ENCODE measurements around the gene TNNI2. TPM values are rescaled to one million over a fixed set of nuclear protein-coding genes. Genes with fewer than 3 reads are reported as not detected.

Gene TNNI2
- total and polyA plus RNA-seq, 5 donors from 2014 or later, result not detected

DNA sequence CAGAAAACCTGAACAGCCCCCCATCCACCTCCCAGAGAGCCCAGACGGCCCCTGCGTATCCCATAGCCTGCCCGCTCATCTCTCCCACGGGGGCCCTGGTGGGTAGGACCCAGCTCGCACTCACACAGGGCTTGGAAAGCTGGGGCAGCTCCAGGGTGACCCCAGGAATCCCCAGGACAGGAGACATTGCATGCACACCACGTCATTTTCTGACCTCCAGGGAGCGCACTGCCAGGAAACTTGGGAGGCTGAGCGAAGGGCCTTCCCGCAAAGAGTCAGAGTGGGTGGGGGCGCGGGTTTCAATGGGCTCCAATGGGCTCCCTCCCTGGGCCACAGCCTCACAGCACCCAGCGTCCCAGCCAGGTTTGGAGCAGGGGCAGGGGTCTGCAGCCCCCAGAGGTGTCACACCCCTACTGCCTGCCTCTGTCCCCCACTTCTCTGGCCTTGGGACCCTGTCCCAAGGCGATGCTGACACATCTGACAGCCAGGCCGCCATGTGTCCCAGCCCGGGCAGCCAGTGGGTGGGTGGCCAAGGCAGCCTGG is 12.2 kb upstream of the TNNI2 start:
- no peaks in the 10 kb centered on the region for H3K27me3 ChIP-seq (ENCODE audit: control insufficient read depth, insufficient read depth, low read length)
- H3K27ac Mint-ChIP-seq, result no peak overlapping the region
- DNase-seq (no peak), ATAC-seq (ENCODE audit: low read depth in 2 of 2) (no peak)
- peaks cover 11% of the 10 kb centered on the region for H3K27me3 Mint-ChIP-seq
- no peaks in the 10 kb centered on the region for H3K9me3 ChIP-seq (ENCODE audit: control insufficient read depth in 2 of 2, low read length in 2 of 2)
- H3K4me1 ChIP-seq (ENCODE audit: control insufficient read depth, insufficient read depth, low read length, poor library complexity, severe bottlenecking), result no peaks in the 10 kb centered on the region
- H3K4me1 Mint-ChIP-seq, result no peaks in the 10 kb centered on the region
- no peaks in the 10 kb centered on the region for H3K36me3 Mint-ChIP-seq
- no peak overlapping the region for H3K4me3 ChIP-seq (ENCODE audit: low read depth, low read length)
- H3K27ac ChIP-seq (ENCODE audit: insufficient read depth, low read length, poor library complexity, severe bottlenecking), result no peak overlapping the region
- no peaks in the 10 kb centered on the region for H3K9me3 Mint-ChIP-seq
- no peak overlapping the region for H3K4me3 Mint-ChIP-seq
- H3K36me3 ChIP-seq (ENCODE audit: control insufficient read depth, insufficient read depth, low read length), result no peaks in the 10 kb centered on the region

DNA sequence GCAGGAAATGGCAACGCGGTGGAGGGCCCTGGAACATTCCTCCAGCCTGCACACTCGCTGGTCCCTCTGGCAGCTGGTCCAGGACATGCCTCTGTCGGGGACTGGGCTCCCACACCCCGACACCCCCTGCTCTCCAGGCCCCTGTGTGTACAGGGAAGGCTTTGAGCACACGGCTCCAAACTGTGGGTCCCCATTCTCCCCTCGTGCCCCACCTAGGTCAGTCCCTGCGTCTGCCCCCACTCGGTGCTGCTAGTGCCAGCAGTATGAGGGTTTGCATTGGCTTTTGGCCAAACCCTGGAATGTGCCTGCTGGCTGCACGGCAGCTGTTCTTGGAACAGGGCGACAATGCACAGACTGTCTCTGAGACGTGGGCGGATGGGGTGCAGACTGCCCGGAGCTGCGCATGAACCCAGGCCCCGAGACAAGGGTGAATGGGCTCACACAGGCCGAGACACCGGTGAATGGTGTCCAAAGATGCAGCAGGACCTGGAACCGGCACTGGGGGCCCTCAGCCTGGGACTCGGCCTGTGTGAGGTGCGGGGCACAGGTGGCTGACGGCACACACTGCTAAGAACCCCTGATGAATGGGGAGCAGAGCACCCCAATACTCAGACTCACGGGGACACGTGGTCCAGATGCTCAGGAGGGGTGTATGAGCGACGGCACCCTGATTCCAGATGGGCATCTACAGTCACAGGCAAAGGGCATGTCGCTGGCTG is 11.5 kb upstream of the TNNI2 start:
- no peaks in the 10 kb centered on the region for H3K27me3 ChIP-seq (ENCODE audit: control insufficient read depth, insufficient read depth, low read length)
- no peaks in the 10 kb centered on the region for H3K9me3 Mint-ChIP-seq
- no peak overlapping the region for H3K27ac ChIP-seq (ENCODE audit: insufficient read depth, low read length, poor library complexity, severe bottlenecking)
- no peak overlapping the region for H3K4me3 ChIP-seq (ENCODE audit: low read depth, low read length)
- H3K27ac Mint-ChIP-seq, result peak overlapping the region in 1 of 3 donors; percentile 41
- no peak overlapping the region for H3K4me3 Mint-ChIP-seq
- ATAC-seq (ENCODE audit: low read depth in 2 of 2) (no peak), DNase-seq (no peak)
- peaks cover 0 to 2% (median 0%) of the 10 kb centered on the region in 4 donors for H3K4me1 Mint-ChIP-seq
- no peaks in the 10 kb centered on the region for H3K36me3 ChIP-seq (ENCODE audit: control insufficient read depth, insufficient read depth, low read length)
- H3K4me1 ChIP-seq (ENCODE audit: control insufficient read depth, insufficient read depth, low read length, poor library complexity, severe bottlenecking), result no peaks in the 10 kb centered on the region
- no peaks in the 10 kb centered on the region for H3K9me3 ChIP-seq (ENCODE audit: control insufficient read depth in 2 of 2, low read length in 2 of 2)
- peaks cover 9% of the 10 kb centered on the region for H3K27me3 Mint-ChIP-seq
- no peaks in the 10 kb centered on the region for H3K36me3 Mint-ChIP-seq

DNA sequence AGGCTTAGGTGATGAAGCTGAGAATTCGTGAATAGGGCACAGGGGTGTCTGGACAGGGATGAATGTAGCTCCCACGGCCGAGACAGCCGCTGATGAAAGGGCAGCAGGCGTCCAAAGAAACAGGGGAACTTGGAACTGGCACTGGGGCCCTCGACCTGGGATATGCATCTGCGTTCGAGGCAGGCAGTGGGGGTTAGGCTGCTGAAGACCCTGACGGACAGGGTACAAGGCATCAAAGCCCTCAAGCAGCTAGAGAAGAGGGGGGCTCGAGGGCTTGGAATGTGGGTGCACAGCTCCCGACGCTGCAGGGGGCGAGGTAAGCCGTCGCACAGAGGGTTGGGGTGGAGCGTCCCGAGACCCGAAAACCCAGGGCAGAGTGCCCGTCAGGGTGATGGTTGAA is 10.8 kb upstream of the TNNI2 start:
- peaks cover 5% of the 10 kb centered on the region for H3K4me1 ChIP-seq (ENCODE audit: control insufficient read depth, insufficient read depth, low read length, poor library complexity, severe bottlenecking)
- DNase-seq, result no peak
- no peak overlapping the region for H3K4me3 ChIP-seq (ENCODE audit: low read depth, low read length)
- Mint-ChIP-seq H3K9me3 (no peaks in the 10 kb centered on the region), H3K27me3 (peaks cover 9% of the 10 kb centered on the region), H3K4me1 (peaks cover 0 to 2% (median 0%) of the 10 kb centered on the region in 4 donors), H3K36me3 (no peaks in the 10 kb centered on the region), H3K27ac (peak overlapping the region in 1 of 3 donors; percentile 41), H3K4me3 (peak overlapping the region in 1 of 4 donors; percentile 24)
- H3K36me3 ChIP-seq (ENCODE audit: control insufficient read depth, insufficient read depth, low read length), result no peaks in the 10 kb centered on the region
- H3K27me3 ChIP-seq (ENCODE audit: control insufficient read depth, insufficient read depth, low read length), result no peaks in the 10 kb centered on the region
- no peak for ATAC-seq (ENCODE audit: low read depth in 2 of 2)
- H3K27ac ChIP-seq (ENCODE audit: insufficient read depth, low read length, poor library complexity, severe bottlenecking), result no peak overlapping the region
- H3K9me3 ChIP-seq (ENCODE audit: control insufficient read depth in 2 of 2, low read length in 2 of 2), result no peaks in the 10 kb centered on the region

DNA sequence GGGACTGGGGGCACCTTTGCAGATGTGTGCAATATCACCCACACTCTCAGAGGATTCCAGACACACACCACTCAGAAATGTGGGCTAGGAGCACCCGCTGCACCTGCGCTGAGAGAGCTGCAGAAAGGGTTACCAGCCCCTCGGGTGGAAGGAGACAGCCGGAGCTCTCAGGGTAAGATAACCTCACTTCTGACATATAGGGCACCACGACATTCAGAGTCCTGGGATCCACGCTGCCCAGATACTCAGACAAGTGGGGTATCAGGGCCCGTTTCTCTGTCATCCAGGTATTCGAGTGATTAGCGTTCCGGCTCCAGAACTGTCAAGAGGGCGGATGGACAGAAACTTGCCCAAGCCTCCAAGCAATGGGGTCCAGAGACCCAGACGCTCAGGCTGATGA is 10.2 kb upstream of the TNNI2 start:
- Histone ChIP-seq H3K9me3 (ENCODE audit: control insufficient read depth in 2 of 2, low read length in 2 of 2) (no peaks in the 10 kb centered on the region), H3K36me3 (ENCODE audit: control insufficient read depth, insufficient read depth, low read length) (no peaks in the 10 kb centered on the region), H3K4me3 (ENCODE audit: low read depth, low read length) (no peak overlapping the region), H3K27me3 (ENCODE audit: control insufficient read depth, insufficient read depth, low read length) (no peaks in the 10 kb centered on the region), H3K27ac (ENCODE audit: insufficient read depth, low read length, poor library complexity, severe bottlenecking) (no peak overlapping the region), H3K4me1 (ENCODE audit: control insufficient read depth, insufficient read depth, low read length, poor library complexity, severe bottlenecking) (peaks cover 5% of the 10 kb centered on the region)
- no peaks in the 10 kb centered on the region for H3K9me3 Mint-ChIP-seq
- peaks cover 9% of the 10 kb centered on the region for H3K27me3 Mint-ChIP-seq
- H3K27ac Mint-ChIP-seq, result no peak overlapping the region
- DNase-seq, result no peak
- H3K4me3 Mint-ChIP-seq, result no peak overlapping the region
- no peaks in the 10 kb centered on the region for H3K36me3 Mint-ChIP-seq
- no peak for ATAC-seq (ENCODE audit: low read depth in 2 of 2)
- H3K4me1 Mint-ChIP-seq, result peaks cover 0 to 2% (median 0%) of the 10 kb centered on the region in 4 donors

DNA sequence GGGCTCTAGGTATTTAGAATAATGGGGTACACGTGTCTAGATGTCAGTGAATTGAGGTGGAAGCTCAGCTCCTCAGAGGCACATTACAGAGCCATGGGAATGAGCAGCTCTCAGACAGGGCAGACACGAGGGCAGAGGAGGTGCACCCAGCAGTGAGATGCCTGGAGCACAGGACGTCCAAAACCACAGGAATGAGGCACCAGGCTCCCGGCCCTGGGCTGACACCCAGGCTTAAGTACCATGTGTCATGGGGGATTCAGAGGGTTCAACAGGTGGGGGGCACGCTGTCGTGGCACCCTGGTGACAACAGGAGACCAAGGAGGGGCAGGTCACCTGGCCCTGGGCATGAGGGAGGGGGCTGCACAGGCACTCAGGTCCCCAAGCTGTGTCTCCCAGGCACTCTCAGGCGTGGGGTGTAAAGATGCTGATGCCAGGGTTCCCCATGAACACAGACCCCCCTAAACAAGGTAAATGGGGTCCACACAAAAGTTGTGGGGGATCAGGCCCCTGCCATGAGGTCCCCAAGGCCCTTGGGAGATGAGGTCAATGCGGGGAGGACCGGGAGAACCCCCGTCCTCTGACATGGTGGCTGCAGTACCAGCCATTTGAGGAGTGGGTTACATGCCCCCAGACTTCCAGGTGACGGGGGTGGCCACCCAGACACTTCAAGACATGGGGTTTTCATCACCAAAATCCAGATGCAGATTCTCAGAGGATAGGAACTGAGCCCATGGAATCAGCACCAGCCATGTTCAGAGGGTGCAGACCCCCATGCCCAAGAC is 9.6 kb upstream of the TNNI2 start:
- Histone ChIP-seq H3K9me3 (ENCODE audit: control insufficient read depth in 2 of 2, low read length in 2 of 2) (no peaks in the 10 kb centered on the region), H3K4me1 (ENCODE audit: control insufficient read depth, insufficient read depth, low read length, poor library complexity, severe bottlenecking) (peaks cover 5% of the 10 kb centered on the region), H3K4me3 (ENCODE audit: low read depth, low read length) (no peak overlapping the region), H3K36me3 (ENCODE audit: control insufficient read depth, insufficient read depth, low read length) (no peaks in the 10 kb centered on the region), H3K27ac (ENCODE audit: insufficient read depth, low read length, poor library complexity, severe bottlenecking) (no peak overlapping the region), H3K27me3 (ENCODE audit: control insufficient read depth, insufficient read depth, low read length) (no peaks in the 10 kb centered on the region)
- H3K9me3 Mint-ChIP-seq, result no peaks in the 10 kb centered on the region
- no peak overlapping the region for H3K27ac Mint-ChIP-seq
- peaks cover 0 to 2% (median 0%) of the 10 kb centered on the region in 4 donors for H3K4me1 Mint-ChIP-seq
- no peaks in the 10 kb centered on the region for H3K36me3 Mint-ChIP-seq
- peaks cover 5% of the 10 kb centered on the region for H3K27me3 Mint-ChIP-seq
- DNase-seq (no peak), ATAC-seq (ENCODE audit: low read depth in 2 of 2) (no peak)
- no peak overlapping the region for H3K4me3 Mint-ChIP-seq

DNA sequence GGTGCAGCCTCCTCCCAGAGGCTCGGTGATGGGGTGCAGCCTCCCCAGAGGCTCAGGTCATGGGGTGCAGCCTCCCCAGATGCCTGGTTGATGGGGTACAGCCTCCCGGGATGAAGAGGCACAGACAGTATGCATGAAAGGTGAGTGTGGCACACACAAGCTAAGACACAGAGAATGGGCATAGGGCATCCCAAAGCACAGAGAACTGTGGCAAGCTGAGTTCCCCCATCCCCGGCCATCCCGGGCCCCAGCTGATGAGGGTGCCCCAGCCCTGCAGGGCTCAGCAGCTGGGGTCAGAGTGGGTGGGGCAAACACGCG is 8.8 kb upstream of the TNNI2 start:
- Mint-ChIP-seq H3K36me3 (no peaks in the 10 kb centered on the region), H3K27me3 (peaks cover 5% of the 10 kb centered on the region), H3K9me3 (no peaks in the 10 kb centered on the region), H3K27ac (no peak overlapping the region), H3K4me3 (no peak overlapping the region), H3K4me1 (peaks cover 0 to 2% (median 0%) of the 10 kb centered on the region in 4 donors)
- Histone ChIP-seq H3K36me3 (ENCODE audit: control insufficient read depth, insufficient read depth, low read length) (no peaks in the 10 kb centered on the region), H3K4me3 (ENCODE audit: low read depth, low read length) (no peak overlapping the region), H3K27ac (ENCODE audit: insufficient read depth, low read length, poor library complexity, severe bottlenecking) (no peak overlapping the region), H3K4me1 (ENCODE audit: control insufficient read depth, insufficient read depth, low read length, poor library complexity, severe bottlenecking) (peaks cover 5% of the 10 kb centered on the region), H3K9me3 (ENCODE audit: control insufficient read depth in 2 of 2, low read length in 2 of 2) (no peaks in the 10 kb centered on the region), H3K27me3 (ENCODE audit: control insufficient read depth, insufficient read depth, low read length) (no peaks in the 10 kb centered on the region)
- ATAC-seq (ENCODE audit: low read depth in 2 of 2) (no peak), DNase-seq (no peak)

DNA sequence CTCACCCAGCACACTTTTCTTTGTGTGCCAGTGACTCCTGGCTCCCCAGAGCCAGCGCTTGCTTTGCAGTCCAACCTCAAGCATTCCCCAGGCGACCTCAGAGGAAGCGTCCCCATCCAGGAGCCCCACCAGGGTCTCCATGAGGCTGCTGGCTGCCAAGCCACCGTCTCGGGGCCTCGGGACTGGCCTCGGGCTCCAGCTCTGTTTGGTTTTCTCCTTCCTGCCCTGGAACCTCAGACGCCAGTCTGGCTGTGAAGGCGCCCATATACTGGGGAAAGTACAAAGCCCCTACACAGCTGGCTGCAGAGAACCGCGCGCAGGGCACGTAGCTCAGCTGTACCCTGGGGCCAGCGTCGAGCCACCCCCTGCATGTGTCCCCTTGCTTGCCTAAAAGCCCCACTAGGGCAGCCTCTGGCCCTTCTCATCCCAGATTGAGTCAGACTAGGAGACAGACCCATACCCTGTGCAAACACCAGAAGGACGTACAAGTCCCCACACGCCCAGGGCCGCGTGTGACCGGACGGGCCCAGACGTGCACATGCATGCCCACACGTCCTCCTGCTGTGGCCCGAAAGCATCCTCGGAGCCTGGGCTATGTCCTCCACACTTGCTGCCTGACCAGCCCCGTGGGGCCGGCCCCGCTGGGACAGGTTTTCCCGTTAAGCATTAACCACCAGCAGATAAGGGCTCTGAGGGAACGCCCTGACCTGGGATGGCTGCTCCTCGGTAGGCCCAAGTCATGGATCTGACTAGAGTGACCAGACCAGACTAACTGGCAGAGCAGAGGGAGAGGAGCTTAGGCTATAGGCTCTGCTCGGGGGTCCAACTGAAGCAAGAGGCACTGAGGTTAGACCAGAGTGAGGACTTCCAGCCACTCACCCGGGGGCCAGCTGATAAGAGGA is 8.2 kb upstream of the TNNI2 start:
- Histone ChIP-seq H3K27me3 (ENCODE audit: control insufficient read depth, insufficient read depth, low read length) (no peaks in the 10 kb centered on the region), H3K27ac (ENCODE audit: insufficient read depth, low read length, poor library complexity, severe bottlenecking) (no peak overlapping the region), H3K4me3 (ENCODE audit: low read depth, low read length) (no peak overlapping the region), H3K36me3 (ENCODE audit: control insufficient read depth, insufficient read depth, low read length) (no peaks in the 10 kb centered on the region), H3K4me1 (ENCODE audit: control insufficient read depth, insufficient read depth, low read length, poor library complexity, severe bottlenecking) (peaks cover 5% of the 10 kb centered on the region), H3K9me3 (ENCODE audit: control insufficient read depth in 2 of 2, low read length in 2 of 2) (no peaks in the 10 kb centered on the region)
- no peaks in the 10 kb centered on the region for H3K9me3 Mint-ChIP-seq
- H3K4me3 Mint-ChIP-seq, result no peak overlapping the region
- no peak for DNase-seq
- peaks cover 0 to 2% (median 0%) of the 10 kb centered on the region in 4 donors for H3K4me1 Mint-ChIP-seq
- no peak for ATAC-seq (ENCODE audit: low read depth in 2 of 2)
- H3K36me3 Mint-ChIP-seq, result no peaks in the 10 kb centered on the region
- H3K27me3 Mint-ChIP-seq, result peaks cover 5% of the 10 kb centered on the region
- no peak overlapping the region for H3K27ac Mint-ChIP-seq

Measured in CD4-positive, CD25-positive, alpha-beta regulatory T cell (primary cell).